PC-9 (cell line): ENCODE measurements around the gene SYT11. TPM values are rescaled to one million over a fixed set of nuclear protein-coding genes. Genes with fewer than 3 reads are reported as not detected.

Experiments used
- BruUV-seq: library from RNA; stranded (reverse); fragments of 400-500 nt; replicated peaks from 2 replicates; lab custom pipeline; 2021; lab: Mats Ljungman, UMichigan
- CTCF ChIA-PET: fragments of 300-600 bp; sonication (Branson Sonifier 250); formaldehyde crosslinking; loops from one replicate; lab custom pipeline; 2022; ENCODE audit warnings: antibody characterized with exemption; lab: Charles Lee
- POLR2A ChIA-PET: fragments of 300-600 bp; sonication (Branson Sonifier 250); formaldehyde crosslinking; loops from one replicate; lab custom pipeline; 2022; ENCODE audit warnings: antibody characterized with exemption; ENCODE audit not compliant: unreplicated experiment; lab: Charles Lee
- DNase-seq, 2 experiments: peaks; one replicate each; pipeline versions ENCODE4 v3.0.0 to v3.0.0-alpha.2; 2015 to 2022; ENCODE audit warnings: mixed read lengths in 1 of 2
- H2AFZ ChIP-seq: fragments of 200-600 bp; sonication (generic); 2 replicates; pipeline ENCODE4 v1.8.1; 2017; ENCODE audit warnings: antibody characterized with exemption
- H3F3A ChIP-seq: fragments of 200-600 bp; sonication (generic); 2 replicates; pipeline ENCODE4 v1.8.1; 2017; ENCODE audit warnings: antibody characterized with exemption, mild to moderate bottlenecking, low read depth; ENCODE audit not compliant: insufficient read depth
- H3K27ac ChIP-seq: fragments of 200-600 bp; sonication (generic); 2 replicates; pipeline ENCODE4 v1.6.1; 2016; ENCODE audit warnings: mixed run types
- H3K27me3 ChIP-seq: fragments of 200-600 bp; sonication (generic); 2 replicates; pipeline ENCODE4 v1.6.1; 2016; ENCODE audit warnings: low read depth, mixed run types; ENCODE audit not compliant: insufficient read depth
- H3K36me3 ChIP-seq: fragments of 200-600 bp; sonication (generic); 2 replicates; pipeline ENCODE4 v1.6.1; 2016; ENCODE audit warnings: low read depth, mixed run types
- H3K4me1 ChIP-seq: fragments of 200-600 bp; sonication (generic); replicated peaks from 2 replicates; pipeline ENCODE4 v1.6.1; 2016; ENCODE audit warnings: mixed run types; ENCODE audit not compliant: insufficient read depth
- H3K4me2 ChIP-seq: fragments of 200-600 bp; sonication (generic); 2 replicates; pipeline ENCODE4 v1.6.1; 2017; ENCODE audit warnings: mixed run types
- H3K4me3 ChIP-seq: fragments of 200-600 bp; sonication (generic); 2 replicates; pipeline ENCODE4 v1.6.1; 2016; ENCODE audit warnings: mixed run types
- H3K79me2 ChIP-seq: fragments of 200-600 bp; sonication (generic); 2 replicates; pipeline ENCODE4 v1.6.1; 2017; ENCODE audit warnings: low read depth, mixed run types
- H3K9me2 ChIP-seq: fragments of 200-600 bp; sonication (generic); 2 replicates; pipeline ENCODE4 v1.8.1; 2017; ENCODE audit warnings: mild to moderate bottlenecking; ENCODE audit not compliant: insufficient read depth
- H3K9me3 ChIP-seq: fragments of 200-600 bp; sonication (generic); 2 replicates; pipeline ENCODE4 v1.8.1; 2016; ENCODE audit warnings: low read depth; ENCODE audit not compliant: insufficient read depth
- H4K20me1 ChIP-seq: fragments of 200-600 bp; sonication (generic); 2 replicates; pipeline ENCODE4 v1.8.1; 2017; ENCODE audit not compliant: insufficient read depth
- CTCF ChIP-seq: fragments of 200-600 bp; sonication (generic); conservative IDR thresholded peaks from 2 replicates; pipeline ENCODE4 v1.6.1; 2017; ENCODE audit warnings: mixed run types, antibody characterized with exemption, mild to moderate bottlenecking, moderate library complexity
- EZH2 ChIP-seq: fragments of 200-600 bp; sonication (generic); IDR thresholded peaks from 2 replicates; pipeline ENCODE4 v1.8.0; 2017; ENCODE audit warnings: antibody characterized with exemption, low read depth
- intact Hi-C: fragments of 100-400 bp; cut with micrococcal nuclease; formaldehyde crosslinking; loops from one replicate; pipeline ENCODE4 v1.10.0; 2022; ENCODE audit not compliant: unreplicated experiment
- total RNA-seq: library from RNA; stranded (reverse); gene quantifications from 2 replicates; pipeline ENCODE4 v1.2.3, GENCODE V29; 2021

The SYT11 gene
- total RNA-seq, 1 experiment from 2014 or later = 0.09 TPM

DNA sequence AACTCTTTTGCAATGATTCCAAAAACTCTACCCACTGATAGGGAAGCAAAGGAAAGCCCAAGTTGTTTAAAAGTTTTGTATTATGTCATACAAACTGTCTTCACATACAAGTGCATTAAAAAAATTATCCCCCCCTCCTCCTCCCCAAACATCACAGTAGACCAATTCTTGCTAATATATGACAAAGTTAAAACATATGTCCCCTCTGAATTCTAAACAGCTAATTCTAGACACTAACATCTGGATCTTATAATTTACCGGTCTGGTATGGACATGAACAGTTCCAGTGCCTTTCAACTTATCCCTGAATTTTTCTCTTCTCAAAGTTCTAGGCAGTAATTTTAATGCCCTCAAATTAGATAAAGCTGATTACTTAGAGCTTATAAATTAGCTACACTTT, 38.4 kb downstream of the SYT11 start:
- TF ChIP-seq CTCF = no peak
- TF ChIP-seq EZH2 = no peak
- ChIA-PET CTCF (no interaction called here), POLR2A (no interaction called here)
- peaks cover 5% of the 10 kb centered on the region; the same call in 1 of the 2 replicates for H4K20me1 ChIP-seq
- H3K27me3 ChIP-seq = no peaks in the 10 kb centered on the region
- no peak overlapping the region for H3K27ac ChIP-seq
- peaks cover 18% of the 10 kb centered on the region for H3K4me1 ChIP-seq
- H3F3A ChIP-seq = peaks cover 80% of the 10 kb centered on the region
- no peaks in the 10 kb centered on the region for H3K79me2 ChIP-seq
- no TSS peak for BruUV-seq
- H3K4me2 ChIP-seq = no peak overlapping the region
- DNase-seq = no peak
- no peak overlapping the region for H2AFZ ChIP-seq
- H3K9me2 ChIP-seq = no peaks in the 10 kb centered on the region
- H3K9me3 ChIP-seq = no peaks in the 10 kb centered on the region
- H3K4me3 ChIP-seq = no peak overlapping the region
- intact Hi-C loops = no loop called here
- H3K36me3 ChIP-seq = peaks cover 30% of the 10 kb centered on the region

DNA sequence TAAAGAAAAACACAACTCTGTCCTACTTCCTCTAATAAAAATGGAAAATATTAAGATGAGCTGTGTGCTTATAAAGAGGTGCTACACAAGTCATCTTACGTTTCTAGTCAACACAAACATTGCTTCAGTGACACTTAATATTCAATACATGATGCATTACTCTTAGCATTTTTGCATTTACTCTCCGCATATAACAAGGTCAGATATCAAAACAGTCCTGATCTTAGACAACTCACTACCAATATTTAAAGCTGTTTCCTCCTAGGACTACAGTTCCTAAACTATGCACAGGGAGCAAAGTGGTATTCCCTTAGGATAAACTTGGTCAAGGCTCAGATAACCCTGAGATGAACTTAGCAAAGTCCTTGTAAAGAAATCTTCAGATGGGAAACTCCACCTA, 39.5 kb downstream of the SYT11 start:
- Histone ChIP-seq H3K36me3 (peaks cover 36% of the 10 kb centered on the region), H3F3A (peaks cover 68% of the 10 kb centered on the region), H3K27me3 (no peaks in the 10 kb centered on the region), H3K9me3 (no peaks in the 10 kb centered on the region), H3K4me3 (no peak overlapping the region), H3K79me2 (no peaks in the 10 kb centered on the region), H2AFZ (no peak overlapping the region), H3K4me2 (no peak overlapping the region), H3K27ac (no peak overlapping the region), H3K4me1 (peaks cover 6% of the 10 kb centered on the region), H4K20me1 (peaks cover 5% of the 10 kb centered on the region; the same call in 1 of the 2 replicates), H3K9me2 (no peaks in the 10 kb centered on the region)
- no peak for DNase-seq
- POLR2A ChIA-PET = interaction anchor here (0.7 kb wide), 1 partner anchor 100 kb away, joined by 4 read pairs; no protein-coding TSS in a partner anchor
- no TSS peak for BruUV-seq
- intact Hi-C loops = no loop called here
- TF ChIP-seq EZH2 (no peak), CTCF (no peak)
- CTCF ChIA-PET = no interaction called here

- TF ChIP-seq EZH2 (no peak), CTCF (no peak)
Measured at GRCh38 chr1:155899683-155900082, 40.3 kb downstream of the SYT11 start.

More at GRCh38 chr1:155899683-155900082, 40.3 kb downstream of the SYT11 start:
- H4K20me1 ChIP-seq = peaks cover 5% of the 10 kb centered on the region; the same call in 1 of the 2 replicates
- H3K27ac ChIP-seq = no peak overlapping the region
- no peak for DNase-seq
- H3K36me3 ChIP-seq = peaks cover 44% of the 10 kb centered on the region
- H3K9me3 ChIP-seq = no peaks in the 10 kb centered on the region
- H2AFZ ChIP-seq = no peak overlapping the region
- CTCF ChIA-PET = no interaction called here
- POLR2A ChIA-PET = no interaction called here
- peaks cover 60% of the 10 kb centered on the region for H3F3A ChIP-seq
- no peaks in the 10 kb centered on the region for H3K9me2 ChIP-seq
- no peaks in the 10 kb centered on the region for H3K79me2 ChIP-seq
- H3K27me3 ChIP-seq = no peaks in the 10 kb centered on the region
- no TSS peak for BruUV-seq
- H3K4me2 ChIP-seq = no peak overlapping the region
- H3K4me1 ChIP-seq = no peaks in the 10 kb centered on the region
- H3K4me3 ChIP-seq = no peak overlapping the region
- intact Hi-C loops = no loop called here
